Measurements from ENCODE around the gene FAM181A. TPM values are rescaled to one million over a fixed set of nuclear protein-coding genes. Genes with fewer than 3 reads are reported as not detected.

Gene FAM181A
- total and polyA plus RNA-seq, 2 experiments from 2014 or later: not detected

DNA sequence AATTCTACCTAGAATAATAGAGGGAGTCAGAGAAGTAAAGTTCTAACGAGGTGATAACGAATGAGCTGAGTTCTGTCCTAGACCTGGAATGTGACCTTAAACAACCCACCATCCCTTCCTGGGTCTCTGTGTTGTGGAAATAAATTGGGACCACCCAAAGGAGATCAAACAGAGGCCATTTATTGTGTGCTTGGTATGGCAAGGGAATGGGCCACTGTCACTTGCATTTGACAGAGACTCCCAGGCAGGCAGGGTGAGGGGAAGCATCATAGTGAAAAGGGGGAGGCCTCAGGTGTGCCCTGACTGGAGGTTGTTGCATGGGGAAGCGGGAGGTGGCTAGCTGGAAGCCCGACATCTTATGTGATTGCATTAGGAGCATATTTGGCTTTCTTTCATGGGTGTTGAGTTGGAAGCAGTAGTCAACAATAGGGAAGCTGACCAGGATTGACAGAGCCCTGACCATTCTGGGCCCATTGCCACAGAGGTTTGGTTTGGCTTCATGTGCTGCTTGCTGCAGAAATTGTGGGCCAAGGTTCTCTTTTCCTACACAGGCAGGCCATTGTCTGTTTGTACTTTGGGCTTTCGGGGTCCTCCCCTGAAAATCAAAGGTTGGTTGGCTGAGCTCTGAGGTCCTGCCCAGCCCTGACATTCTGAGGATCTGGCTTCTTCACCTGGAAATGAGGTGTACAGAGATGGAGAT lies 17.6 kb upstream of the FAM181A start:
- DNase-seq (ENCODE audit: low spot score) (no peak), ATAC-seq (no peak)
- H3K27me3 Mint-ChIP-seq (ENCODE audit: insufficient read depth, low read depth, poor library complexity): peaks cover 2% of the 10 kb centered on the region
- H3K9me3 Mint-ChIP-seq: no peaks in the 10 kb centered on the region; the same call in 2 of the 3 replicates
- no peaks in the 10 kb centered on the region; the same call in 1 of the 2 replicates for H3K9me2 ChIP-seq (ENCODE audit: insufficient read depth)
- no peaks in the 10 kb centered on the region; the same call in 1 of the 2 replicates for H3K4me1 ChIP-seq (ENCODE audit: insufficient read depth)
- no peak overlapping the region for H3K4me3 ChIP-seq
- H3K36me3 Mint-ChIP-seq (ENCODE audit: low read depth): no peaks in the 10 kb centered on the region
- H3K79me2 ChIP-seq (replicated peaks; ENCODE audit: insufficient read depth): no peaks in the 10 kb centered on the region
- peaks cover 14% of the 10 kb centered on the region; the same call in 2 of the 3 replicates for H3K4me1 Mint-ChIP-seq
- no peak overlapping the region for H3K4me3 Mint-ChIP-seq
- H3K27ac Mint-ChIP-seq: no peak overlapping the region
- H4K20me1 ChIP-seq (replicated peaks; ENCODE audit: insufficient read depth): no peaks in the 10 kb centered on the region
- TF ChIP-seq, protein P1, sequence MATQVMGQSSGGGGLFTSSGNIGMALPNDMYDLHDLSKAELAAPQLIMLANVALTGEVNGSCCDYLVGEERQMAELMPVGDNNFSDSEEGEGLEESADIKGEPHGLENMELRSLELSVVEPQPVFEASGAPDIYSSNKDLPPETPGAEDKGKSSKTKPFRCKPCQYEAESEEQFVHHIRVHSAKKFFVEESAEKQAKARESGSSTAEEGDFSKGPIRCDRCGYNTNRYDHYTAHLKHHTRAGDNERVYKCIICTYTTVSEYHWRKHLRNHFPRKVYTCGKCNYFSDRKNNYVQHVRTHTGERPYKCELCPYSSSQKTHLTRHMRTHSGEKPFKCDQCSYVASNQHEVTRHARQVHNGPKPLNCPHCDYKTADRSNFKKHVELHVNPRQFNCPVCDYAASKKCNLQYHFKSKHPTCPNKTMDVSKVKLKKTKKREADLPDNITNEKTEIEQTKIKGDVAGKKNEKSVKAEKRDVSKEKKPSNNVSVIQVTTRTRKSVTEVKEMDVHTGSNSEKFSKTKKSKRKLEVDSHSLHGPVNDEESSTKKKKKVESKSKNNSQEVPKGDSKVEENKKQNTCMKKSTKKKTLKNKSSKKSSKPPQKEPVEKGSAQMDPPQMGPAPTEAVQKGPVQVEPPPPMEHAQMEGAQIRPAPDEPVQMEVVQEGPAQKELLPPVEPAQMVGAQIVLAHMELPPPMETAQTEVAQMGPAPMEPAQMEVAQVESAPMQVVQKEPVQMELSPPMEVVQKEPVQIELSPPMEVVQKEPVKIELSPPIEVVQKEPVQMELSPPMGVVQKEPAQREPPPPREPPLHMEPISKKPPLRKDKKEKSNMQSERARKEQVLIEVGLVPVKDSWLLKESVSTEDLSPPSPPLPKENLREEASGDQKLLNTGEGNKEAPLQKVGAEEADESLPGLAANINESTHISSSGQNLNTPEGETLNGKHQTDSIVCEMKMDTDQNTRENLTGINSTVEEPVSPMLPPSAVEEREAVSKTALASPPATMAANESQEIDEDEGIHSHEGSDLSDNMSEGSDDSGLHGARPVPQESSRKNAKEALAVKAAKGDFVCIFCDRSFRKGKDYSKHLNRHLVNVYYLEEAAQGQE (IDR thresholded peaks at IDR 0.05; ENCODE audit: unreplicated experiment): no peak
- TF ChIP-seq NANOG (IDR thresholded peaks at IDR 0.05; ENCODE audit: borderline replicate concordance): no peak
- TF ChIP-seq EZH2phosphoT487 (IDR thresholded peaks at IDR 0.05; ENCODE audit: unreplicated experiment): no peak
- TF ChIP-seq EZH2 (IDR thresholded peaks at IDR 0.05; ENCODE audit: low read depth, unreplicated experiment): no peak
- TF ChIP-seq, protein P2, sequence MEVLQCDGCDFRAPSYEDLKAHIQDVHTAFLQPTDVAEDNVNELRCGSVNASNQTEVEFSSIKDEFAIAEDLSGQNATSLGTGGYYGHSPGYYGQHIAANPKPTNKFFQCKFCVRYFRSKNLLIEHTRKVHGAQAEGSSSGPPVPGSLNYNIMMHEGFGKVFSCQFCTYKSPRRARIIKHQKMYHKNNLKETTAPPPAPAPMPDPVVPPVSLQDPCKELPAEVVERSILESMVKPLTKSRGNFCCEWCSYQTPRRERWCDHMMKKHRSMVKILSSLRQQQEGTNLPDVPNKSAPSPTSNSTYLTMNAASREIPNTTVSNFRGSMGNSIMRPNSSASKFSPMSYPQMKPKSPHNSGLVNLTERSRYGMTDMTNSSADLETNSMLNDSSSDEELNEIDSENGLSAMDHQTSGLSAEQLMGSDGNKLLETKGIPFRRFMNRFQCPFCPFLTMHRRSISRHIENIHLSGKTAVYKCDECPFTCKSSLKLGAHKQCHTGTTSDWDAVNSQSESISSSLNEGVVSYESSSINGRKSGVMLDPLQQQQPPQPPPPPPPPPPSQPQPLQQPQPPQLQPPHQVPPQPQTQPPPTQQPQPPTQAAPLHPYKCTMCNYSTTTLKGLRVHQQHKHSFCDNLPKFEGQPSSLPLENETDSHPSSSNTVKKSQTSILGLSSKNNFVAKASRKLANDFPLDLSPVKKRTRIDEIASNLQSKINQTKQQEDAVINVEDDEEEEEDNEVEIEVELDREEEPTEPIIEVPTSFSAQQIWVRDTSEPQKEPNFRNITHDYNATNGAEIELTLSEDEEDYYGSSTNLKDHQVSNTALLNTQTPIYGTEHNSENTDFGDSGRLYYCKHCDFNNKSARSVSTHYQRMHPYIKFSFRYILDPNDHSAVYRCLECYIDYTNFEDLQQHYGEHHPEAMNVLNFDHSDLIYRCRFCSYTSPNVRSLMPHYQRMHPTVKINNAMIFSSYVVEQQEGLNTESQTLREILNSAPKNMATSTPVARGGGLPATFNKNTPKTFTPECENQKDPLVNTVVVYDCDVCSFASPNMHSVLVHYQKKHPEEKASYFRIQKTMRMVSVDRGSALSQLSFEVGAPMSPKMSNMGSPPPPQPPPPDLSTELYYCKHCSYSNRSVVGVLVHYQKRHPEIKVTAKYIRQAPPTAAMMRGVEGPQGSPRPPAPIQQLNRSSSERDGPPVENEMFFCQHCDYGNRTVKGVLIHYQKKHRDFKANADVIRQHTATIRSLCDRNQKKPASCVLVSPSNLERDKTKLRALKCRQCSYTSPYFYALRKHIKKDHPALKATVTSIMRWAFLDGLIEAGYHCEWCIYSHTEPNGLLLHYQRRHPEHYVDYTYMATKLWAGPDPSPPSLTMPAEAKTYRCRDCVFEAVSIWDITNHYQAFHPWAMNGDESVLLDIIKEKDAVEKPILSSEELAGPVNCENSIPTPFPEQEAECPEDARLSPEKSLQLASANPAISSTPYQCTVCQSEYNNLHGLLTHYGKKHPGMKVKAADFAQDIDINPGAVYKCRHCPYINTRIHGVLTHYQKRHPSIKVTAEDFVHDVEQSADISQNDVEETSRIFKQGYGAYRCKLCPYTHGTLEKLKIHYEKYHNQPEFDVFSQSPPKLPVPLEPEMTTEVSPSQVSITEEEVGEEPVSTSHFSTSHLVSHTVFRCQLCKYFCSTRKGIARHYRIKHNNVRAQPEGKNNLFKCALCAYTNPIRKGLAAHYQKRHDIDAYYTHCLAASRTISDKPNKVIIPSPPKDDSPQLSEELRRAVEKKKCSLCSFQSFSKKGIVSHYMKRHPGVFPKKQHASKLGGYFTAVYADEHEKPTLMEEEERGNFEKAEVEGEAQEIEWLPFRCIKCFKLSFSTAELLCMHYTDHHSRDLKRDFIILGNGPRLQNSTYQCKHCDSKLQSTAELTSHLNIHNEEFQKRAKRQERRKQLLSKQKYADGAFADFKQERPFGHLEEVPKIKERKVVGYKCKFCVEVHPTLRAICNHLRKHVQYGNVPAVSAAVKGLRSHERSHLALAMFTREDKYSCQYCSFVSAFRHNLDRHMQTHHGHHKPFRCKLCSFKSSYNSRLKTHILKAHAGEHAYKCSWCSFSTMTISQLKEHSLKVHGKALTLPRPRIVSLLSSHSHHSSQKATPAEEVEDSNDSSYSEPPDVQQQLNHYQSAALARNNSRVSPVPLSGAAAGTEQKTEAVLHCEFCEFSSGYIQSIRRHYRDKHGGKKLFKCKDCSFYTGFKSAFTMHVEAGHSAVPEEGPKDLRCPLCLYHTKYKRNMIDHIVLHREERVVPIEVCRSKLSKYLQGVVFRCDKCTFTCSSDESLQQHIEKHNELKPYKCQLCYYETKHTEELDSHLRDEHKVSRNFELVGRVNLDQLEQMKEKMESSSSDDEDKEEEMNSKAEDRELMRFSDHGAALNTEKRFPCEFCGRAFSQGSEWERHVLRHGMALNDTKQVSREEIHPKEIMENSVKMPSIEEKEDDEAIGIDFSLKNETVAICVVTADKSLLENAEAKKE (CRISPR knock-in tag; IDR thresholded peaks at IDR 0.05): no peak
- TF ChIP-seq POLR2AphosphoS5 (IDR thresholded peaks at IDR 0.05; ENCODE audit: low read depth): no peak
- TF ChIP-seq ZNF331 (CRISPR knock-in tag; IDR thresholded peaks at IDR 0.05; ENCODE audit: low read depth): no peak
- TF ChIP-seq JUNB (IDR thresholded peaks at IDR 0.05; ENCODE audit: unreplicated experiment): no peak
- no peak for TF ChIP-seq STAT1 (IDR thresholded peaks at IDR 0.05; ENCODE audit: unreplicated experiment)
- TF ChIP-seq, protein P3, sequence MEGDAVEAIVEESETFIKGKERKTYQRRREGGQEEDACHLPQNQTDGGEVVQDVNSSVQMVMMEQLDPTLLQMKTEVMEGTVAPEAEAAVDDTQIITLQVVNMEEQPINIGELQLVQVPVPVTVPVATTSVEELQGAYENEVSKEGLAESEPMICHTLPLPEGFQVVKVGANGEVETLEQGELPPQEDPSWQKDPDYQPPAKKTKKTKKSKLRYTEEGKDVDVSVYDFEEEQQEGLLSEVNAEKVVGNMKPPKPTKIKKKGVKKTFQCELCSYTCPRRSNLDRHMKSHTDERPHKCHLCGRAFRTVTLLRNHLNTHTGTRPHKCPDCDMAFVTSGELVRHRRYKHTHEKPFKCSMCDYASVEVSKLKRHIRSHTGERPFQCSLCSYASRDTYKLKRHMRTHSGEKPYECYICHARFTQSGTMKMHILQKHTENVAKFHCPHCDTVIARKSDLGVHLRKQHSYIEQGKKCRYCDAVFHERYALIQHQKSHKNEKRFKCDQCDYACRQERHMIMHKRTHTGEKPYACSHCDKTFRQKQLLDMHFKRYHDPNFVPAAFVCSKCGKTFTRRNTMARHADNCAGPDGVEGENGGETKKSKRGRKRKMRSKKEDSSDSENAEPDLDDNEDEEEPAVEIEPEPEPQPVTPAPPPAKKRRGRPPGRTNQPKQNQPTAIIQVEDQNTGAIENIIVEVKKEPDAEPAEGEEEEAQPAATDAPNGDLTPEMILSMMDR (conservative IDR thresholded peaks at IDR 0.05; ENCODE audit: low read depth in 2 of 2): no peak
- TF ChIP-seq, protein P4, sequence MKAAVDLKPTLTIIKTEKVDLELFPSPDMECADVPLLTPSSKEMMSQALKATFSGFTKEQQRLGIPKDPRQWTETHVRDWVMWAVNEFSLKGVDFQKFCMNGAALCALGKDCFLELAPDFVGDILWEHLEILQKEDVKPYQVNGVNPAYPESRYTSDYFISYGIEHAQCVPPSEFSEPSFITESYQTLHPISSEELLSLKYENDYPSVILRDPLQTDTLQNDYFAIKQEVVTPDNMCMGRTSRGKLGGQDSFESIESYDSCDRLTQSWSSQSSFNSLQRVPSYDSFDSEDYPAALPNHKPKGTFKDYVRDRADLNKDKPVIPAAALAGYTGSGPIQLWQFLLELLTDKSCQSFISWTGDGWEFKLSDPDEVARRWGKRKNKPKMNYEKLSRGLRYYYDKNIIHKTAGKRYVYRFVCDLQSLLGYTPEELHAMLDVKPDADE (IDR thresholded peaks at IDR 0.05): no peak
- no peak for TF ChIP-seq CREB1 (CRISPR knock-in tag; IDR thresholded peaks at IDR 0.05; ENCODE audit: low read depth)
- no peaks in the 10 kb centered on the region for H3F3A ChIP-seq (replicated peaks; ENCODE audit: low read depth)
- no peaks in the 10 kb centered on the region for H3K27me3 ChIP-seq (ENCODE audit: insufficient read depth)
- no peak overlapping the region for H3K4me2 ChIP-seq
- H3K36me3 ChIP-seq (ENCODE audit: insufficient read depth): no peaks in the 10 kb centered on the region
- H3K27ac ChIP-seq (ENCODE audit: low read depth): no peak overlapping the region
- no peak overlapping the region for H2AFZ ChIP-seq
